Measurements from ENCODE around the gene REEP6.

The REEP6 gene

GRCh38 chr19:1456121-1456900, 34.7 kb upstream of the REEP6 start:
- DNase-seq: no peak

DNA sequence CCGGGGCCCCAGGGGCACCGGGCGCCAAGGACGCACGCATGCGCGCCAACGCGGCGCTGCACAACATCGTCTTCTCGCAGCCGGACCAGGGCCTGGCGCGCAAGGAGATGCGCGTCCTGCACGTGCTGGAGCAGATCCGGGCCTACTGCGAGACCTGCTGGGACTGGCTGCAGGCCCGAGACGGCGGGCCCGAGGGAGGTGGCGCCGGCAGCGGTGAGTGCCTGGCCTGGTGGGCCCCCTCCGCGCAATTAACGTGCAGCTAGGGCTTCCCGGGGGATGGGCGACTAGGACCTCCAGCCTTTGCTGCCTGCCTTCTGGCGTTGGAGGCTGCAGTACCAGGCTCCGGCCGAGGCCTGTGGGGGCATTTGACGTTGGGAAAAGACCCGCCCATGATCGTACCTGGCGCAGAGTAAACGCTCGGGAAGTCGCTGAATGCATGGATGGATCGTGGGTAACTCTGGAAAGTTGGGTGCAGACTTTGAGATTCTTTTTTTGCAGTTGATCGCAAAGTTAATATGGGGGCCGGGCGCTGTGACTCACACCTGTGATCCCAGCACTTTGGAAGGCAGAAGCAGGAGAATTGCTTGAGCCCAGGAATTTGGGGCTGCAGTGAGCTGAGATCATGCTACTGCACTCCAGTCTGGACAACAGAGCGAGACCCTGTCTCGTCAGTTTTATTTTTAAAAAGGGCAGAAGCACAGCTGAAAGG, 33.8 kb upstream of the REEP6 start:
- DNase-seq: peak in 1 of 56 donors; percentile 49

- no peak for DNase-seq
Observed at GRCh38 chr19:1457892-1458291, 33.1 kb upstream of the REEP6 start.

DNA sequence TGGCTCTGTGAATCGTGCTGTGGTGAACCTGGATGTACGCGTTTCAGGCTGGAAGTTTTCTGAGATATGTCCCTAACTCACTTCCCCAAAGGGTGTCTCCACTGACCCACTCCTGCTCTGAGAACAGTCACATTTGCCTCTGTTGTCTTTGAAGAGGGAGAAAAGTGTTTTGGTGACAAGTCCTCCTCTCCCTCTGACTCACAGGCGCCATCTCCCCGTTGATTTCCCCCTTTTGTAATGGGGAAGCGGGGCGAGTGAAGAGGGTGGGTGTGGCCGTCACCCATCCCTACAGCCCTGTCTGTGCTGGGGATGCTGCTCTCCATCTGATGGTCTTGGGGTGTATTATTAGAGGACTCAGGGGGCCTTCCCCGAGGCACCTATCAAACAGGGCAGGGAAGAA, 31.5 kb upstream of the REEP6 start:
- peak in 1 of 56 donors; percentile 29 for DNase-seq

DNA sequence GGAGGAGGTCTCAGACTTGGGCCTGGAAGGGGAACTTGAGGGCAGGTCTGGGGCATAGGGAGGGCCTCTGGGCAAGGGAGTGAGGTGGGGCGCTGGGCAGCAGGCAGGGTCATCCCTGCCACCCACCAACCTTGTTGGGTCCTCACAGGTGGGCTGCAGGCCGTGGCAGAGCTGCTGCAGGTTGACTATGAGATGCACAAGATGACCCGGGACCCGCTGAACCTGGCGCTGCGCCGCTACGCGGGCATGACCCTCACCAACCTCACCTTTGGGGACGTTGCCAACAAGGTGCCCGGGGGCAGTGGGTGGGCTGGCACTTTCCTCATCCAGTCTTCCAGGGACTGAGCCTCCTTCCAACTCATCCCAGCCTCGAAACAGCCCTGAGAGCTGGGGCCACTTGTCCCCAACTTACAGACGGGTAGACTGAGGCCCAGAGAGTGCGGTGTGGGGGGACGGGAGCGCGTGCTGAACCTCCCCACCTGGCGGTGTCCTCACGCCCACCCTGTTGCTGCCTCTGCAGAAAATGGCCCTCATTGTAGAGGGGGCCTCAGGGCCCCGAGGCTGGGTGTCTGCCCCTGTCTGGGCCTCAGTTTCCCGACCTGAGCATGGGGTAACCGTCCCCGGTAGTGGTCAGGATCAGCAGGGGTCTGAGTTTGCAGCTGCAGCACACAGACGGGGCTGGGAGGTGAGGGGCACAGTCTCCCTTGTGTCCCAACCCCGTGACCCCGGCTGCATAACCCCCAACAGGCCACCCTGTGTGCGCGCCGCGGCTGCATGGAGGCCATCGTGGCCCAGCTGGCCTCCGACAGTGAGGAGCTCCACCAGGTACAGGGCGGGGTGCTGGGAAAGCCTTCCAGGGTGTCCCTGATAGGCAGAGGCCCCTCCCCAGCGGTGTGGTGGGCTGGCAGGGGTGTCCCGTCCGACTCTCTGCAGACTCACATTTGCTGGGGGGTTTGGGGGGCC, 30.7 kb upstream of the REEP6 start:
- DNase-seq: no peak

- DNase-seq: no peak
Observed at GRCh38 chr19:1461862-1462261, 29.1 kb upstream of the REEP6 start.

- no peak for DNase-seq
Observed at GRCh38 chr19:1465191-1466016, 25.6 kb upstream of the REEP6 start.

DNA sequence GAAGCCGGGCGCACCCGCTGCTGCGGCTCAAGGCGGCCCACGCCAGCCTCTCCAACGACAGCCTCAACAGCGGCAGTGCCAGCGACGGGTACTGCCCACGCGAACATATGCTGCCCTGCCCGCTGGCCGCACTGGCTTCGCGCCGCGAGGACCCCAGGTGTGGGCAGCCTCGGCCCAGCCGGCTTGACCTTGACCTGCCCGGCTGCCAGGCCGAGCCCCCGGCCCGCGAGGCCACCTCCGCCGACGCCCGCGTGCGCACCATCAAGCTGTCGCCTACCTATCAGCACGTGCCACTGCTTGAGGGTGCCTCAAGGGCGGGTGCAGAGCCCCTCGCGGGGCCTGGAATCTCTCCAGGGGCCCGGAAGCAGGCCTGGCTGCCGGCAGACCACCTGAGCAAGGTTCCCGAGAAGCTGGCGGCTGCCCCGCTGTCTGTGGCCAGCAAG, 24.9 kb upstream of the REEP6 start:
- no peak for DNase-seq

DNA sequence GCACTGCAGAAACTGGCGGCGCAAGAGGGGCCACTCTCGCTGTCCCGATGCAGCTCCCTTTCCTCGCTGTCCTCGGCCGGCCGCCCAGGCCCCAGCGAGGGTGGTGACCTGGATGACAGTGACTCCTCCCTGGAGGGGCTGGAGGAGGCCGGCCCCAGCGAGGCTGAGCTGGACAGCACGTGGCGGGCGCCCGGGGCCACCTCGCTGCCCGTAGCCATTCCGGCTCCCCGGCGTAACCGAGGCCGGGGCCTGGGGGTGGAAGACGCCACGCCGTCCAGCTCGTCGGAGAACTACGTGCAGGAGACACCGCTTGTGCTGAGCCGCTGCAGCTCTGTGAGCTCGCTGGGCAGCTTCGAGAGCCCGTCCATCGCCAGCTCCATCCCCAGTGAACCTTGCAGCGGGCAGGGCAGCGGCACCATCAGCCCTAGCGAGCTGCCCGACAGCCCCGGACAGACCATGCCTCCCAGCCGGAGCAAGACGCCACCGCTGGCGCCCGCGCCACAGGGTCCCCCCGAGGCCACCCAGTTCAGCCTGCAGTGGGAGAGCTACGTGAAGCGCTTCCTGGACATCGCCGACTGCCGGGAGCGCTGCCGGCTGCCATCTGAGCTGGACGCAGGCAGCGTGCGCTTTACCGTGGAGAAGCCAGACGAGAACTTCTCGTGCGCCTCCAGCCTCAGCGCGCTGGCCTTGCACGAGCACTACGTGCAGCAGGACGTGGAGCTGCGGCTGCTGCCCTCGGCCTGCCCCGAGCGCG, 24.3 kb upstream of the REEP6 start:
- no peak for DNase-seq

DNA sequence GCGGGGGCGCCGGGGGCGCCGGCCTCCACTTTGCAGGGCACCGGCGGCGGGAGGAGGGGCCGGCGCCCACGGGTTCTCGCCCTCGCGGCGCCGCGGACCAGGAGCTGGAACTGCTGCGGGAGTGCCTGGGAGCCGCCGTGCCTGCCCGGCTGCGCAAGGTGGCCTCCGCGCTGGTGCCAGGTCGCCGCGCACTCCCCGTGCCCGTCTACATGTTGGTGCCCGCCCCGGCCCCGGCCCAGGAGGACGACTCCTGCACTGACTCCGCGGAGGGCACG, 23.8 kb upstream of the REEP6 start:
- DNase-seq: no peak

- no peak for DNase-seq
Observed at GRCh38 chr19:1467490-1468273, 23.3 kb upstream of the REEP6 start.

DNA sequence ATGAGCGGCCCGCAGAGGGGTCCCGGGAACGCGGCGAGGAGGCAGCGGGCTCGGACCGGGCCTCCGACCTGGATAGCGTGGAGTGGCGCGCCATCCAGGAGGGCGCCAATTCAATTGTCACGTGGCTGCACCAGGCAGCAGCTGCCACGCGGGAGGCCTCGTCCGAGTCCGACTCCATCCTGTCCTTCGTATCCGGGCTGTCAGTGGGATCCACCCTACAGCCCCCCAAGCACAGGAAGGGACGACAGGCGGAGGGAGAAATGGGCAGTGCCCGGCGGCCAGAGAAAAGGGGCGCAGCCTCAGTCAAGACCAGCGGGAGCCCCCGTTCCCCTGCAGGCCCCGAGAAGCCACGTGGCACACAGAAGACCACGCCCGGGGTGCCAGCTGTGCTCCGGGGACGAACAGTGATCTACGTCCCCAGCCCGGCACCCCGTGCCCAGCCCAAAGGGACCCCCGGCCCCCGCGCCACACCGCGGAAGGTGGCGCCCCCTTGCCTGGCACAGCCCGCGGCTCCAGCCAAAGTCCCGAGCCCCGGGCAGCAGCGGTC, 22.6 kb upstream of the REEP6 start:
- DNase-seq: no peak

DNA sequence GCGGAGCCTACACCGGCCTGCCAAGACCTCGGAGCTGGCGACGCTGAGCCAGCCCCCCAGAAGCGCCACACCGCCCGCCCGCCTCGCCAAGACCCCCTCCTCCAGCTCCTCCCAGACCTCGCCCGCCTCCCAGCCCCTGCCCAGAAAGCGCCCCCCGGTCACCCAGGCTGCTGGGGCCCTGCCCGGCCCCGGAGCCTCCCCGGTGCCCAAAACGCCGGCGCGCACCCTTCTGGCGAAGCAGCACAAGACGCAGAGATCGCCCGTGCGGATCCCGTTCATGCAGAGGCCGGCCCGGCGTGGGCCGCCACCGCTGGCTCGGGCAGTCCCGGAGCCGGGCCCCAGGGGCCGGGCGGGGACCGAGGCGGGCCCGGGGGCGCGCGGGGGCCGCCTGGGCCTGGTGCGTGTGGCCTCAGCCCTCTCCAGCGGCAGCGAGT, 22.1 kb upstream of the REEP6 start:
- no peak for DNase-seq

DNA sequence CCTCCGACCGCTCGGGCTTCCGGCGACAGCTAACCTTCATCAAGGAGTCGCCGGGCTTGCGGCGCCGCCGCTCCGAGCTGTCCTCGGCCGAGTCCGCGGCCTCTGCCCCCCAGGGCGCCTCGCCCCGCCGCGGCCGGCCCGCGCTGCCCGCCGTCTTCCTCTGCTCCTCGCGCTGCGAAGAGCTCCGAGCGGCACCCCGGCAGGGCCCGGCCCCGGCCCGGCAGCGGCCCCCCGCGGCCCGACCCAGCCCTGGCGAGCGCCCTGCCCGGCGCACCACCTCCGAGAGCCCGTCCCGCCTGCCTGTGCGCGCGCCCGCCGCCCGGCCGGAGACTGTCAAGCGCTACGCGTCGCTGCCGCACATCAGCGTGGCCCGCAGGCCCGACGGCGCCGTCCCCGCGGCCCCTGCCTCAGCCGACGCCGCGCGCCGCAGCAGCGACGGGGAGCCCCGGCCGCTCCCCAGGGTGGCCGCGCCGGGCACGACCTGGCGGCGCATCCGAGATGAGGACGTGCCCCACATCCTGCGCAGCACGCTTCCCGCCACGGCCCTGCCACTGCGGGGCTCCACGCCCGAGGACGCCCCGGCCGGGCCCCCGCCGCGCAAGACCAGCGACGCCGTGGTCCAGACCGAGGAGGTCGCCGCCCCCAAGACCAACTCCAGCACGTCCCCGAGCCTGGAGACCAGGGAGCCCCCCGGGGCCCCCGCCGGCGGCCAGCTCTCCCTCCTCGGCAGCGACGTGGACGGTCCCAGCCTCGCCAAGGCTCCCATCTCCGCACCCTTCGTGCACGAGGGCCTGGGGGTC, 21.5 kb upstream of the REEP6 start:
- no peak for DNase-seq

- no peak for DNase-seq
Observed at GRCh38 chr19:1470055-1470304, 21.0 kb upstream of the REEP6 start.

DNA sequence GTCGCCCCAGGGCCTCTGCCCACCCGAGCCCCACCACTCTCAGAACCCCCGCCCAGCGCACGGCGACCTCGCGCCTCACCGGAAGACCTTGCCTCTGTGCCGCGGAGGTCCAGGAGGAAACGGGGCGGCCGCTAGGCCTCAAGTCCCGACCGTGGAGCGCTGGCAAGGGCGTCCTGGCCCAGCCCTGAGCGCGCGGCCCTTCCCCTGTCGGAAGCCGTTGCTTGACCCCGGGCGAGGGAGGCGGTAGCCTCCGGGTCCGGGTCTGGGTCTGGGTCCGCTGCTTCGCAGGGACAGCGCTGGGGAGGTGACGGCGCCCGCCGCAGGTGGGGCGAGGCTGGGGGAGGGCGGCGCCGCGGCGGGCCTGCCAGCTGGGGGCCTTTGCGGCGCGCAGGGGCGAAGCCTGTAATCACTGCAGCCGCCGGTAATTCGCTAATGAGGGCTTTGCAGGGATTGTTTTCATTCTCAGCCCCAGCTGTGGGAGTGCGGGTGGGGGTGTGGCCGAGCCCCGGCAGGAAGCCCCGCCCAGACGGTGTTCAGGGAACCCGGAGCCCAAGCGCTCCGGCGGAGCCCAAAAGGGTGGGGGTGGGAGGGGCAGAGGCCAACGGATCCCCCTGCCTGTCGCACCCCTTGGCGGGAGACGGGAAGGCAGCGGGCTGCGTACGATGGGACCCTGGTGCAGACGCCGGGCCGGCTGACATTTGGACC, 20.5 kb upstream of the REEP6 start:
- DNase-seq: peak in 28 of 56 donors; percentile 9 to 71 (median 34)

DNA sequence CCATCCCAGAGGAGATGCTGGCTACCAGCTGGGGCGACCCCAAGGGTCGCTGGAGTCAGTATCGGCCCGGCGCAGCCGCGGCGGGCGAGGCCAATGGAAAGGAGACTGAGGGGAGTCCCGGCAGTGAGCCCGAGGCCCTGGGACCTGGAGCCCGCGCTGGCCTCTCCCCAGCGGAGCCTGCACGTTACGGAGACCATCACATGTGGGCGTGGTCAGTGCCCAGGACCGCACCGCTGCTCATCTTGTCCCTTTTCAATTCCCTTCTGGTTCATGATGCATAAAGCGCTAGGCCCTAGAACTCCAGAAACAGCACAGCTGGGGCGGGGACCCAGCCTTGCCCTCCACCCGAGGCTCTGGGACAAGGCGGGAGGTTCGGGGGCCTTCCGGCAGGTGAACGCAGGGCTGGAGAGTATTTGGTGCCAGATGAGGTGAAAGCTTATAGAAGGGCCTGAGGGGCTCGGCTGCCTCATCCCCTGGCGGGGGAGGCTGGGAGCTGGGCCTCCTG, 19.9 kb upstream of the REEP6 start:
- peak in 3 of 56 donors; percentile 15 to 52 (median 44) for DNase-seq

Data from nucleus accumbens (tissue), 56 donors.